ENCODE measurements around the gene PPM1B.

GRCh38 chr2:44155666-44156446 lies 12.8 kb upstream of the PPM1B start:
- TF ChIP-seq POLR2AphosphoS5 (IDR thresholded peaks at IDR 0.05; ENCODE audit: low read depth, low read length) (no peak), CTCF (IDR thresholded peaks at IDR 0.05; ENCODE audit: control extremely low read depth in 1 of 3, insufficient read depth in 1 of 3, low read depth in 1 of 3, low read length in 3 of 3) (no peak), JUND (IDR thresholded peaks at IDR 0.05; ENCODE audit: low read length) (no peak), EP300 (IDR thresholded peaks at IDR 0.05; ENCODE audit: borderline replicate concordance in 1 of 2, low read depth in 2 of 2, low read length in 2 of 2) (no peak), FOSL1 (IDR thresholded peaks at IDR 0.05; ENCODE audit: insufficient read depth, low read depth, low read length) (no peak), CBX5 (IDR thresholded peaks at IDR 0.05; ENCODE audit: low read depth, low read length) (no peak), SIRT6 (IDR thresholded peaks at IDR 0.05; ENCODE audit: low read length) (no peak), EZH2 (IDR thresholded peaks at IDR 0.05; ENCODE audit: low read depth, low read length, severe bottlenecking) (no peak), BRCA1 (IDR thresholded peaks at IDR 0.05; ENCODE audit: low read depth, low read length) (no peak), RAD21 (IDR thresholded peaks at IDR 0.05 in 1 of 2, conservative IDR thresholded peaks at IDR 0.05 in 1 of 2; ENCODE audit: low read depth in 2 of 2, low read length in 2 of 2) (no peak), PHF8 (conservative IDR thresholded peaks at IDR 0.05; ENCODE audit: low read depth, low read length) (no peak)
